HEK293 (cell line): ENCODE data around the gene CLCF1.

Source experiments
- GLIS1 ChIP-seq: fragments of 450-650 bp; formaldehyde crosslinking; IDR thresholded peaks from 2 replicates; pipeline ENCODE4 v1.5.1; 2016; ENCODE audit warnings: missing biosample characterization, missing genetic modification characterization
- OSR2 ChIP-seq: fragments of 450-650 bp; formaldehyde crosslinking; IDR thresholded peaks from 2 replicates; pipeline ENCODE4 v1.5.1; 2016; ENCODE audit warnings: missing biosample characterization, missing genetic modification characterization
- SCRT1 ChIP-seq: fragments of 450-650 bp; formaldehyde crosslinking; IDR thresholded peaks from 2 replicates; pipeline ENCODE4 v1.5.1; 2016; ENCODE audit warnings: missing biosample characterization, missing genetic modification characterization, borderline replicate concordance
- ZBTB17 ChIP-seq: fragments of 450-650 bp; formaldehyde crosslinking; IDR thresholded peaks from 2 replicates; pipeline ENCODE4 v1.5.1; 2016; ENCODE audit warnings: missing biosample characterization, missing genetic modification characterization
- ZBTB8A ChIP-seq: fragments of 450-650 bp; formaldehyde crosslinking; IDR thresholded peaks from 2 replicates; pipeline ENCODE4 v1.5.1; 2016; ENCODE audit warnings: missing biosample characterization, missing genetic modification characterization
- ZEB2 ChIP-seq: fragments of 450-650 bp; formaldehyde crosslinking; IDR thresholded peaks from 2 replicates; pipeline ENCODE4 v1.5.1; 2016; ENCODE audit warnings: missing biosample characterization, missing genetic modification characterization
- ZFHX2 ChIP-seq: fragments of 450-650 bp; formaldehyde crosslinking; conservative IDR thresholded peaks from 2 replicates; pipeline ENCODE4 v1.5.1; 2016; ENCODE audit warnings: missing biosample characterization, missing genetic modification characterization
- ZFP37 ChIP-seq: fragments of 450-650 bp; formaldehyde crosslinking; IDR thresholded peaks from 2 replicates; pipeline ENCODE4 v1.5.1; 2016; ENCODE audit warnings: missing biosample characterization, missing genetic modification characterization
- ZNF114 ChIP-seq: fragments of 450-650 bp; formaldehyde crosslinking; IDR thresholded peaks from 2 replicates; pipeline ENCODE4 v1.5.0; 2017; ENCODE audit warnings: missing biosample characterization, missing genetic modification characterization
- ZNF324 ChIP-seq: fragments of 450-650 bp; formaldehyde crosslinking; IDR thresholded peaks from 2 replicates; pipeline ENCODE4 v1.5.1; 2016; ENCODE audit warnings: missing biosample characterization, missing genetic modification characterization
- ZNF335 ChIP-seq: fragments of 450-650 bp; formaldehyde crosslinking; conservative IDR thresholded peaks from 2 replicates; pipeline ENCODE4 v1.5.1; 2016; ENCODE audit warnings: missing biosample characterization, missing genetic modification characterization
- ZNF394 ChIP-seq: fragments of 450-650 bp; formaldehyde crosslinking; IDR thresholded peaks from 2 replicates; pipeline ENCODE4 v1.5.1; 2016; ENCODE audit warnings: missing biosample characterization, missing genetic modification characterization, mild to moderate bottlenecking, moderate library complexity, borderline replicate concordance
- ZNF404 ChIP-seq: fragments of 450-650 bp; formaldehyde crosslinking; IDR thresholded peaks from 2 replicates; pipeline ENCODE4 v1.5.1; 2017; ENCODE audit warnings: missing biosample characterization, missing genetic modification characterization
- ZNF558 ChIP-seq: fragments of 450-650 bp; formaldehyde crosslinking; IDR thresholded peaks from 2 replicates; pipeline ENCODE4 v1.5.1; 2016; ENCODE audit warnings: missing biosample characterization, missing genetic modification characterization
- ZNF561 ChIP-seq: fragments of 450-650 bp; IDR thresholded peaks from 2 replicates; pipeline ENCODE4 v1.5.1; 2018; ENCODE audit warnings: missing biosample characterization, missing genetic modification characterization, borderline replicate concordance
- ZNF621 ChIP-seq: fragments of 450-650 bp; formaldehyde crosslinking; IDR thresholded peaks from 2 replicates; pipeline ENCODE4 v1.5.1; 2017; ENCODE audit warnings: missing biosample characterization, missing genetic modification characterization
- ZNF624 ChIP-seq: fragments of 450-650 bp; formaldehyde crosslinking; IDR thresholded peaks from 2 replicates; pipeline ENCODE4 v1.5.1; 2017; ENCODE audit warnings: missing biosample characterization, missing genetic modification characterization
- ZNF658 ChIP-seq: fragments of 450-650 bp; formaldehyde crosslinking; IDR thresholded peaks from 2 replicates; pipeline ENCODE4; 2016; ENCODE audit warnings: missing biosample characterization, missing genetic modification characterization
- ZNF776 ChIP-seq: fragments of 450-650 bp; formaldehyde crosslinking; IDR thresholded peaks from 2 replicates; pipeline ENCODE4 v1.5.0; 2017; ENCODE audit warnings: missing biosample characterization, missing genetic modification characterization, borderline replicate concordance
- ZSCAN16 ChIP-seq: fragments of 450-650 bp; formaldehyde crosslinking; IDR thresholded peaks from 2 replicates; pipeline ENCODE4 v1.5.1; 2016; ENCODE audit warnings: missing biosample characterization, missing genetic modification characterization
- ZSCAN23 ChIP-seq: fragments of 450-650 bp; formaldehyde crosslinking; IDR thresholded peaks from 2 replicates; pipeline ENCODE4 v1.5.1; 2016; ENCODE audit warnings: missing biosample characterization, missing genetic modification characterization
- TF ChIP-seq, protein P1 (sequence below): fragments of 450-650 bp; formaldehyde crosslinking; IDR thresholded peaks from 2 replicates; pipeline ENCODE4 v1.5.1; 2016; ENCODE audit warnings: missing biosample characterization, missing genetic modification characterization
- TF ChIP-seq, protein P2 (sequence below): fragments of 450-650 bp; formaldehyde crosslinking; IDR thresholded peaks from 2 replicates; pipeline ENCODE4 v1.5.1; 2016; ENCODE audit warnings: missing biosample characterization, missing genetic modification characterization
- TF ChIP-seq, protein P3 (sequence below): fragments of 450-650 bp; formaldehyde crosslinking; IDR thresholded peaks from 2 replicates; pipeline ENCODE4 v1.5.1; 2016; ENCODE audit warnings: missing biosample characterization, missing genetic modification characterization
- TF ChIP-seq, protein P4 (sequence below): fragments of 450-650 bp; formaldehyde crosslinking; IDR thresholded peaks from 2 replicates; pipeline ENCODE4 v1.5.0; 2017; ENCODE audit warnings: missing biosample characterization, missing genetic modification characterization, borderline replicate concordance
- TF ChIP-seq, protein P5 (sequence below): fragments of 450-650 bp; formaldehyde crosslinking; IDR thresholded peaks from 2 replicates; pipeline ENCODE4 v1.5.1; 2016; ENCODE audit warnings: missing biosample characterization, missing genetic modification characterization

CLCF1 gene

DNA sequence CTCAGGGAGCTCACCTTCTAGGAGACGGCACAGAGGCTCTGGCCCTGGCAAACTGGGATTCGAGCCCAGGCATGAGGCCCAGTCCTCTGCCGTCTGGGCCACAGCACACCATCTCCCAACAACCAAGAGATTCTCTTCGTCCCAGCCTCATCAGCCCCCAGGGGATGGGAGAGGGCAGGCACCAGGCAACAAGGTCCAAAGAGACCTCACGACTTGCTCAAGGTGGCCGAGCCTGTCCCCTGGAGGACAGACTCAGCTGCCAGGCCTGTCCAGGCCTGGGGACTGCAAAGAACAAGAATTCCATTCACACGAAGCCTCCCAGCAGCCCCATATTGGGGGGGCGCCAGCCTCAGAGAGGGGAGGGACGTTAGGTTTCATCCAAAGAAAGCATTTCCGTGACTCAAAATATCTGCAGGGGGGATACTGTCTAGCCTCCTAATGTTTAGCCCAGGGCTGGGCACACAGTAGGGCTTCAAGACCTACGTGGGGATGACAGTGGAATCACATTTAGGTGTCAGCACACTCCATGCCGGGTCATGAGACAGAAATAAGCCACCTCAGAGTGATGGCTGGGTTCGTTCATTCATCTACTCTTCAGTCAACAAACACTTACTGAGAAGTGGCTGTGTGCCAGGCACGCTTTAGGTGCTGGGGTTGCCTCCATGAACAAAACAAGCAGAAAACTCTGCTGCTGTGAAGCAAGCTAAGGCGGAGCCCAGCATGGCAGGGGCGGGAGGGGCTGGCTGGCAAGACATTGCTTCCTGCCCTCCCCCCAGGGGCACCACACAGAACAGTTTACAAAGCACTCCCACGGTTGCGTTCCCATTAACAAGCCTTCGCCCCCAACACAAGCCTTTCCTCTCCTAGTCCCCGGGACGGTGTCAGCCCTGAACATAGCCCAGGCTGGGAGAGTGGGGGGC is 43.3 kb upstream of the CLCF1 start (continued):
- TF ChIP-seq SCRT1 (tag by site-specific recombination) (no peak), ZBTB17 (tag by site-specific recombination) (peak; percentile 90), ZEB2 (no peak), ZNF561 (tag by site-specific recombination) (peak; percentile 21; the same call in 1 of the 2 replicates), ZNF114 (tag by site-specific recombination) (no peak), ZNF621 (tag by site-specific recombination) (no peak), ZNF394 (tag by site-specific recombination) (no peak), ZSCAN23 (tag by site-specific recombination) (no peak), ZNF776 (no peak), ZNF624 (no peak), ZFP37 (tag by site-specific recombination) (no peak), ZNF658 (tag by site-specific recombination) (no peak), ZSCAN16 (tag by site-specific recombination) (peak; percentile 76; the same call in 1 of the 2 replicates), ZBTB8A (tag by site-specific recombination) (peak; percentile 33; the same call in 1 of the 2 replicates), ZNF404 (tag by site-specific recombination) (no peak), ZNF558 (tag by site-specific recombination) (no peak), GLIS1 (tag by site-specific recombination) (peak; percentile 70), ZNF324 (tag by site-specific recombination) (no peak), OSR2 (tag by site-specific recombination) (peak; percentile 68; the same call in 1 of the 2 replicates), ZFHX2 (tag by site-specific recombination) (peak; percentile 93), ZNF335 (no peak)
- TF ChIP-seq, protein P1, sequence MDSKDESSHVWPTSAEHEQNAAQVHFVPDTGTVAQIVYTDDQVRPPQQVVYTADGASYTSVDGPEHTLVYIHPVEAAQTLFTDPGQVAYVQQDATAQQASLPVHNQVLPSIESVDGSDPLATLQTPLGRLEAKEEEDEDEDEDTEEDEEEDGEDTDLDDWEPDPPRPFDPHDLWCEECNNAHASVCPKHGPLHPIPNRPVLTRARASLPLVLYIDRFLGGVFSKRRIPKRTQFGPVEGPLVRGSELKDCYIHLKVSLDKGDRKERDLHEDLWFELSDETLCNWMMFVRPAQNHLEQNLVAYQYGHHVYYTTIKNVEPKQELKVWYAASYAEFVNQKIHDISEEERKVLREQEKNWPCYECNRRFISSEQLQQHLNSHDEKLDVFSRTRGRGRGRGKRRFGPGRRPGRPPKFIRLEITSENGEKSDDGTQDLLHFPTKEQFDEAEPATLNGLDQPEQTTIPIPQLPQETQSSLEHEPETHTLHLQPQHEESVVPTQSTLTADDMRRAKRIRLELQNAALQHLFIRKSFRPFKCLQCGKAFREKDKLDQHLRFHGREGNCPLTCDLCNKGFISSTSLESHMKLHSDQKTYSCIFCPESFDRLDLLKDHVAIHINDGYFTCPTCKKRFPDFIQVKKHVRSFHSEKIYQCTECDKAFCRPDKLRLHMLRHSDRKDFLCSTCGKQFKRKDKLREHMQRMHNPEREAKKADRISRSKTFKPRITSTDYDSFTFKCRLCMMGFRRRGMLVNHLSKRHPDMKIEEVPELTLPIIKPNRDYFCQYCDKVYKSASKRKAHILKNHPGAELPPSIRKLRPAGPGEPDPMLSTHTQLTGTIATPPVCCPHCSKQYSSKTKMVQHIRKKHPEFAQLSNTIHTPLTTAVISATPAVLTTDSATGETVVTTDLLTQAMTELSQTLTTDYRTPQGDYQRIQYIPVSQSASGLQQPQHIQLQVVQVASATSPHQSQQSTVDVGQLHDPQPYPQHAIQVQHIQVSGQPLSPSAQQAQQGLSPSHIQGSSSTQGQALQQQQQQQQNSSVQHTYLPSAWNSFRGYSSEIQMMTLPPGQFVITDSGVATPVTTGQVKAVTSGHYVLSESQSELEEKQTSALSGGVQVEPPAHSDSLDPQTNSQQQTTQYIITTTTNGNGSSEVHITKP = no peak
- TF ChIP-seq, protein P2, sequence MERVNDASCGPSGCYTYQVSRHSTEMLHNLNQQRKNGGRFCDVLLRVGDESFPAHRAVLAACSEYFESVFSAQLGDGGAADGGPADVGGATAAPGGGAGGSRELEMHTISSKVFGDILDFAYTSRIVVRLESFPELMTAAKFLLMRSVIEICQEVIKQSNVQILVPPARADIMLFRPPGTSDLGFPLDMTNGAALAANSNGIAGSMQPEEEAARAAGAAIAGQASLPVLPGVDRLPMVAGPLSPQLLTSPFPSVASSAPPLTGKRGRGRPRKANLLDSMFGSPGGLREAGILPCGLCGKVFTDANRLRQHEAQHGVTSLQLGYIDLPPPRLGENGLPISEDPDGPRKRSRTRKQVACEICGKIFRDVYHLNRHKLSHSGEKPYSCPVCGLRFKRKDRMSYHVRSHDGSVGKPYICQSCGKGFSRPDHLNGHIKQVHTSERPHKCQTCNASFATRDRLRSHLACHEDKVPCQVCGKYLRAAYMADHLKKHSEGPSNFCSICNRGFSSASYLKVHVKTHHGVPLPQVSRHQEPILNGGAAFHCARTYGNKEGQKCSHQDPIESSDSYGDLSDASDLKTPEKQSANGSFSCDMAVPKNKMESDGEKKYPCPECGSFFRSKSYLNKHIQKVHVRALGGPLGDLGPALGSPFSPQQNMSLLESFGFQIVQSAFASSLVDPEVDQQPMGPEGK = peak; percentile 69
- TF ChIP-seq, protein P3, sequence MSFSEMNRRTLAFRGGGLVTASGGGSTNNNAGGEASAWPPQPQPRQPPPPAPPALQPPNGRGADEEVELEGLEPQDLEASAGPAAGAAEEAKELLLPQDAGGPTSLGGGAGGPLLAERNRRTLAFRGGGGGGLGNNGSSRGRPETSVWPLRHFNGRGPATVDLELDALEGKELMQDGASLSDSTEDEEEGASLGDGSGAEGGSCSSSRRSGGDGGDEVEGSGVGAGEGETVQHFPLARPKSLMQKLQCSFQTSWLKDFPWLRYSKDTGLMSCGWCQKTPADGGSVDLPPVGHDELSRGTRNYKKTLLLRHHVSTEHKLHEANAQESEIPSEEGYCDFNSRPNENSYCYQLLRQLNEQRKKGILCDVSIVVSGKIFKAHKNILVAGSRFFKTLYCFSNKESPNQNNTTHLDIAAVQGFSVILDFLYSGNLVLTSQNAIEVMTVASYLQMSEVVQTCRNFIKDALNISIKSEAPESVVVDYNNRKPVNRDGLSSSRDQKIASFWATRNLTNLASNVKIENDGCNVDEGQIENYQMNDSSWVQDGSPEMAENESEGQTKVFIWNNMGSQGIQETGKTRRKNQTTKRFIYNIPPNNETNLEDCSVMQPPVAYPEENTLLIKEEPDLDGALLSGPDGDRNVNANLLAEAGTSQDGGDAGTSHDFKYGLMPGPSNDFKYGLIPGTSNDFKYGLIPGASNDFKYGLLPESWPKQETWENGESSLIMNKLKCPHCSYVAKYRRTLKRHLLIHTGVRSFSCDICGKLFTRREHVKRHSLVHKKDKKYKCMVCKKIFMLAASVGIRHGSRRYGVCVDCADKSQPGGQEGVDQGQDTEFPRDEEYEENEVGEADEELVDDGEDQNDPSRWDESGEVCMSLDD (tag by site-specific recombination) = no peak
- TF ChIP-seq, protein P4, sequence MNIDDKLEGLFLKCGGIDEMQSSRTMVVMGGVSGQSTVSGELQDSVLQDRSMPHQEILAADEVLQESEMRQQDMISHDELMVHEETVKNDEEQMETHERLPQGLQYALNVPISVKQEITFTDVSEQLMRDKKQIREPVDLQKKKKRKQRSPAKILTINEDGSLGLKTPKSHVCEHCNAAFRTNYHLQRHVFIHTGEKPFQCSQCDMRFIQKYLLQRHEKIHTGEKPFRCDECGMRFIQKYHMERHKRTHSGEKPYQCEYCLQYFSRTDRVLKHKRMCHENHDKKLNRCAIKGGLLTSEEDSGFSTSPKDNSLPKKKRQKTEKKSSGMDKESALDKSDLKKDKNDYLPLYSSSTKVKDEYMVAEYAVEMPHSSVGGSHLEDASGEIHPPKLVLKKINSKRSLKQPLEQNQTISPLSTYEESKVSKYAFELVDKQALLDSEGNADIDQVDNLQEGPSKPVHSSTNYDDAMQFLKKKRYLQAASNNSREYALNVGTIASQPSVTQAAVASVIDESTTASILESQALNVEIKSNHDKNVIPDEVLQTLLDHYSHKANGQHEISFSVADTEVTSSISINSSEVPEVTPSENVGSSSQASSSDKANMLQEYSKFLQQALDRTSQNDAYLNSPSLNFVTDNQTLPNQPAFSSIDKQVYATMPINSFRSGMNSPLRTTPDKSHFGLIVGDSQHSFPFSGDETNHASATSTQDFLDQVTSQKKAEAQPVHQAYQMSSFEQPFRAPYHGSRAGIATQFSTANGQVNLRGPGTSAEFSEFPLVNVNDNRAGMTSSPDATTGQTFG = no peak
- TF ChIP-seq, protein P5, sequence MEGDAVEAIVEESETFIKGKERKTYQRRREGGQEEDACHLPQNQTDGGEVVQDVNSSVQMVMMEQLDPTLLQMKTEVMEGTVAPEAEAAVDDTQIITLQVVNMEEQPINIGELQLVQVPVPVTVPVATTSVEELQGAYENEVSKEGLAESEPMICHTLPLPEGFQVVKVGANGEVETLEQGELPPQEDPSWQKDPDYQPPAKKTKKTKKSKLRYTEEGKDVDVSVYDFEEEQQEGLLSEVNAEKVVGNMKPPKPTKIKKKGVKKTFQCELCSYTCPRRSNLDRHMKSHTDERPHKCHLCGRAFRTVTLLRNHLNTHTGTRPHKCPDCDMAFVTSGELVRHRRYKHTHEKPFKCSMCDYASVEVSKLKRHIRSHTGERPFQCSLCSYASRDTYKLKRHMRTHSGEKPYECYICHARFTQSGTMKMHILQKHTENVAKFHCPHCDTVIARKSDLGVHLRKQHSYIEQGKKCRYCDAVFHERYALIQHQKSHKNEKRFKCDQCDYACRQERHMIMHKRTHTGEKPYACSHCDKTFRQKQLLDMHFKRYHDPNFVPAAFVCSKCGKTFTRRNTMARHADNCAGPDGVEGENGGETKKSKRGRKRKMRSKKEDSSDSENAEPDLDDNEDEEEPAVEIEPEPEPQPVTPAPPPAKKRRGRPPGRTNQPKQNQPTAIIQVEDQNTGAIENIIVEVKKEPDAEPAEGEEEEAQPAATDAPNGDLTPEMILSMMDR (tag by site-specific recombination) = no peak
